ENCODE results near the gene FSTL4.

DNA sequence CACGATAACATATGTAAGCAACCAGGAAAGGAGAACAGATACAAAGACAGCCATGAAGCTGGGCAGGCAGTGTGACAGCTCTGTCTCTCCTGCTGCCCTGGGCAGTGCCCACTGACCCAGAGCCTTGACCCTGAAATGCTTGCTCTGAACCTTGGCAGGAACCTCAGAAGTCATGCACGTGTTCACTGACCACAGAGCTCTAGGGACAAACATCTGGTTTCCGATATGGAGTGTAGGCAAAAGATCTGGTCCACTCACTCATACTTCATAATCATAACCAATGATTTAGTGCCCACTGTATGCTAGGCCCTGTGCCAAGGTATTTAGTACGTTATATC is 102.6 kb downstream of the FSTL4 start:
- TF ChIP-seq, protein P1, sequence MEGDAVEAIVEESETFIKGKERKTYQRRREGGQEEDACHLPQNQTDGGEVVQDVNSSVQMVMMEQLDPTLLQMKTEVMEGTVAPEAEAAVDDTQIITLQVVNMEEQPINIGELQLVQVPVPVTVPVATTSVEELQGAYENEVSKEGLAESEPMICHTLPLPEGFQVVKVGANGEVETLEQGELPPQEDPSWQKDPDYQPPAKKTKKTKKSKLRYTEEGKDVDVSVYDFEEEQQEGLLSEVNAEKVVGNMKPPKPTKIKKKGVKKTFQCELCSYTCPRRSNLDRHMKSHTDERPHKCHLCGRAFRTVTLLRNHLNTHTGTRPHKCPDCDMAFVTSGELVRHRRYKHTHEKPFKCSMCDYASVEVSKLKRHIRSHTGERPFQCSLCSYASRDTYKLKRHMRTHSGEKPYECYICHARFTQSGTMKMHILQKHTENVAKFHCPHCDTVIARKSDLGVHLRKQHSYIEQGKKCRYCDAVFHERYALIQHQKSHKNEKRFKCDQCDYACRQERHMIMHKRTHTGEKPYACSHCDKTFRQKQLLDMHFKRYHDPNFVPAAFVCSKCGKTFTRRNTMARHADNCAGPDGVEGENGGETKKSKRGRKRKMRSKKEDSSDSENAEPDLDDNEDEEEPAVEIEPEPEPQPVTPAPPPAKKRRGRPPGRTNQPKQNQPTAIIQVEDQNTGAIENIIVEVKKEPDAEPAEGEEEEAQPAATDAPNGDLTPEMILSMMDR (conservative IDR thresholded peaks at IDR 0.05; ENCODE audit: low read length): no peak
- no peak for TF ChIP-seq EZH2phosphoT487 (IDR thresholded peaks at IDR 0.05; ENCODE audit: borderline replicate concordance, low read depth, low read length)
